GM18517 (cell line): ENCODE data around the gene NPL.

Experiments used
- ATAC-seq: cut with Tn5 transposase; IDR thresholded peaks from one replicate; pipeline ENCODE4 v1.9.1; 2021; ENCODE audit warnings: mild to moderate bottlenecking, moderate library complexity; ENCODE audit not compliant: unreplicated experiment

The NPL gene

DNA sequence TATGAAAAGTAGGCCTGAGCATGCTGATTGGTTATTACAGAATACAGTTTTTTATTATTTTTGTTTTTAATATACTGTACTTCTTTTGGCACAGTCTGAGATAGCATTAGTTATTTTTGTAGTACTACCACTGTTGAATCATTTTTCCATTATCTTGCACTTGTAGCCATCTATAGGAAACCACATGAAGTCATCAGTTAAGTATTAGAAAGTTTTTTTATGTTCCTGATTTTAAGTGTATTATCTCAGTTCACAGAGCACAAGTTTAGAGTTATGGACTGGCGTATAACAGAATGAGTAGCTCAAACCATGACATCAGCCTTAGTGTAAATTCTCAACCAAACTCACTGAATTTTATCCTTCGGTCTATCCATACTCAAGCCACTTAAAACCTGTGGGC is 72.4 kb downstream of the NPL start:
- no peak for ATAC-seq

DNA sequence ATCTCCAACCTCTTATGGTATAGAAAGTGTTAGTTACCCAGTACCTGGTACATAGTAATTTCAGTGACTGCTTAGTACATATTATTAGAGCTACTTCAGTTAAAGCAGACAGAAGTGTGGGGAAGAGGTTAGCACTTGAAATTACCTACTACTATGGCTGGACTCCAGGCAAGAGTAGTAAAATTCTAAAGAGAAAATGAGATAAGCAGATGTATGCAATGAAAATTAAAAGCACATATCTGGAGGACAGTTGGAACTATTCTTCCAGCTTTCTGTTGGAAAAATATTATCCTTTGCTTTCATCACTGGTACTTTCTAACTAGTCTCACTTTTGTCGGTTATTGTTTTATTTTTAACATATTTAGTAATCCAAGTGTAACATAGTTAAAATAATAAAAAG is 73.3 kb downstream of the NPL start:
- ATAC-seq: no peak

DNA sequence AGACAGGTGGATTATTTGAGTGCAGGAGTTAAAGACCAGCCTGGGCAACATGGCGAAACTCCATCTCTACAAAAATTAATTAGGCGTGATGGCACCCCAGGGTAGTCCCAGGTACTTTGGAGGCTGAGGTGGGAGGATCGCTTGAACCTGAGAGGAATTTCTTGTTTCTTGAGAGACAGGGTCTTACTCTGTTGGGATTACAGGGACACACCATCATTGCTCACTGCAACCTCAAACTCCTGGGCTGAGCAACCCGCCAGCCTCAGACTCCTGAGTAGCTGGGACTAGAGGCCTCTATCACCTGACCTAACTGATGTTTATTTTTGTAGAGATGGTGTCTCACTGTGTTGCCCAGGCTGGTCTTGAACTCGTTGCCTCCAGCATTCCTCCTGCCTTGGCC is 74.4 kb downstream of the NPL start:
- no peak for ATAC-seq

DNA sequence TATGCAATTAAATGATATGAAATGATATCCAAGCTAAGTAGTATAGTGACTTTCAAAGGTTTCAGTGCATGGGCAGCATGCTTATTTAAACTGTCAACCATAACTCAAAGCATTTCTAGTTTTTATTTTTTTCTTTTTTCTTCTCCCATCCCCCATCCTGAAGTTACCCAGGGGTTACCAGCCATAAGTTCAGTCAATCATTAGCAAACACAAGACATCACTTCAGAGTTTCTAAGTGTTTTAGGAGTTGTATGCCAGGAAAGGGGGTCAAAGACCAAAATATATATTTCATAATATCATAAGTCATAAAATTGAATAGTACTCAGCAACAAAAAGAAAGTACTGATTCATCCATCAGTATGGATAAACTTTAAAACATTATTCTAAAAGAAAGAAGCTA is 78.3 kb downstream of the NPL start:
- no peak for ATAC-seq

DNA sequence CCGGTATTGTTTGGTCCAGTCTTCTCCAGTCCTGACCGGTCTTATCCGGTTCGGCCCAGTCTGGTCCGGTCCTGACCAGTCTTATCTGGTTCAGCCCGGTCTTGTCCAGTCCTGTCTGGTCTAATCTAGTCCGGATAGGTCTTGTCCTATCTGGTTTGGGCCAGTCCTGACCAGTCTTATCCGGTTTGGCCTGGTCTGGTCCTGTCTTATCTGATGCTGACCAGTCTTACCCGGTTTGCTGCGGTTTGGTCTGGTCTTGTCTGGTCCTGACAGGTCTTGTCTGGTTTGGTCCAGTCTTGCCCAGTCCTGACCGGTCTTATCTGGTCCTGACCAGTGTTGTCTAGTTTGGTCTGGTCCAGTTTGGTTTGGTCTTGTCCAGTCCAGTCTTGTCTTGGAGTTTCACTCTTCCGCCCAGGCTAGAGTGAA is 79.7 kb downstream of the NPL start:
- ATAC-seq: no peak

DNA sequence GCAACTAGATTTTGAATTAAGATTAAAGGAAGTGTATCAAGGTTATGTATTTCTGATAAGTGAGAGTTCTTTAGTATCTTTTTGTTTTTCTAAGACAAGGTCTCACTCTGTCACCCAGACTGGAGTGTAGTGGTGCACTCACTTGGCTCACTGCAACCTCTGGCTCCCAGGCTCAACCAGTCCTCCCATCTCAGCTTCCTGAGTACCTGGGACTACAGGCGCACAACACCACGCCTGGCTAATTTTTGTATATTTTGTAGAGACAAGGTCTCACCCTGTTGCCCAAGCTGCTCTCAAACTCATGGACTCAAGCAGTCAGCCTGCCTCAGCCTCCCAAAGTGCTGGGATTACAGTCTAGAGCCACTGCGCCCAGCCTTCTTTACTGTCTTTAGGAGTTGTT is 83.3 kb downstream of the NPL start:
- no peak for ATAC-seq

DNA sequence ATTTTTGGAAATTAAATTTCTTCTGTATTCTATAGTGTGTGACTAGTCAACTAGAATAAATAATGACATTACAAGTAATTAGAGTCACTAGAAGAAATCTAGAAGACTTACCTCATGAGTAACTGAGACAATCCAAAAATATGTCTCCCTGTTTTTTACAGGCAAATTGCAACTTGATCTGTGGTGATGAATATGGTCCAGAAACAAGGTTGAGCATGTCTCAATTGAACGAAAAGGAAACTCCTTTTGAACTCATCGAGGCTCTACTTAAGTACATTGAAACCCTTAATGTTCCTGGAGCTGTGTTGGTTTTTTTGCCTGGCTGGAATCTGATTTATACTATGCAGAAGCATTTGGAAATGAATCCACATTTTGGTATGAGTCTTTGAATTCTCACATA is 86.3 kb downstream of the NPL start:
- ATAC-seq: no peak

DNA sequence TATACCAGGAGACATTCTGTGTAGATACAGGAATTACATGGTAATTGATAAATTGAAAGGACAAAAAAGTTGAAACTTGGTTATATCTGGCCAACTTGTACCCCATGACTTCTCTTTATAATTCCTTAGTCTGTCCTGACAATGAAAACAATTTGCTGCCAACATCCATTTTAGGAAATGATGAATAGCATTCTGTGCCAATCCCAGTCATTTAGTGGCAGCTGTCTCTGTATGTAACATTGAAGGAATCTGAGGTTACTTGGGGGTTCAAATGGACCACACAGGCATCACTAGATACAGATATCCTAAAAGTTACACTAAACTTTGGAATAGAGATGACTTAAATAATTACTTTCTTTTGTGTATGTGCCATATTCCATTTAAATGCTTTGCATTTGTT is 87.8 kb downstream of the NPL start:
- ATAC-seq: no peak

DNA sequence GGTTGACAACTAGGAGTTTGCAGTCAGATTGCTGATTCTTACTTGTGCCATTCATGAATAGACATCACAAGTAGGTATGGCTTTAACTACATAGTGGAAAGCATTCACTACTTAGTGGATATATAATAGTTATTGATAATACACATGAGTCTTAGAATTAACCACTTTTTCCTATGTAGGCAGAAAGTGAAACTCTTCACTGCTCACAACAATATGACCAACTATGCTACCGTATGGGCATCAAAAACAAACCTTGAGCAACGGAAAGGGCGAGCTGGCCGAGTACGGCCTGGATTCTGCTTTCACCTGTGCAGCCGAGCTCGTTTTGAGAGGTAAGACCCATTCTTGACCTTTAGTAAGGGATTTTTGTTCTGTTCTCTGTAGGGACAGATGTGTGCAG is 88.3 kb downstream of the NPL start:
- no peak for ATAC-seq
